Middle frontal gyrus (tissue), 1 donor: ENCODE data around the gene HAPLN1.
A peak's percentile ranks its signal among the peaks of the same experiment; 100 is the strongest.

Source experiments
- DNase-seq: peaks from one replicate; pipeline ENCODE4 v3.0.0-alpha.2; 2015; ENCODE audit warnings: low spot score; ENCODE audit errors: extremely low spot score

Gene HAPLN1

DNA sequence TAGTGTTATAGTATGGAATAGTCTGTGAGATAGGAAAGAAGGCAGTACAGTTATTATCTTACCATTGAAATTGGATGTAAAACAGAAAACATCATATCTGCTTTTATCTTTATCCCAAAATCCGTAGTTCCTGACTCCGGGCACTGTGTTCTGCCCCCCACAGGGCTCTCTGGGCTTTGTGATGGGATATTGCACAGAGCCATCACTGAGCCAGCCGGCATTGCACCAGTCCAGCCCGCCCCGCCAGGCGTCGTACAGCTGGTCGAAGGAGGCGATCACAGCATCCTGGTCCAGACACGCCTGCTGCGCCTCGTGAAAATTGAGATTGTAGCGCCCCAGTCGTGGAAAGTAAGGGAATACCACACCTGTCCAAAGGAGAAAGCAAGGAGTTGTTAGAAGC lies 76.4 kb downstream of the HAPLN1 start:
- DNase-seq: no peak

DNA sequence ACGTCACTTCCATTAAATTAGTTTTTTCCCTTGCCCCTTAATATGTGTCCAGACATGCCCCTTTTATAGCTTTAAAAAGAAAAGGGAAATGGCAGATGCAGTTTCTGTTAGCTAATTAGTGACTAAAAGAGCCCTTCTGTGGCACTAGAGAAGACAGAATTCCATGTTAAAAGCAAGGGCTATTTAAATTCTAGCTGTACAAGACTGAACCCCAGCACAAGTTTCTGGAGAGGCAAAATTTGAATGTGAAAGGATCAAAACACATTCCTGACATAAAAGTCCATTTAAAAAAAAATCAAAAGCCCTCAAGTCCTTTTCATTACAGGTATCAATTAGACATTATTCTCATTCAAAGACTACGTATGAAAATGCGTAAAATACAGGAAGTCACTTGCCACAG lies 78.7 kb downstream of the HAPLN1 start:
- DNase-seq: no peak

DNA sequence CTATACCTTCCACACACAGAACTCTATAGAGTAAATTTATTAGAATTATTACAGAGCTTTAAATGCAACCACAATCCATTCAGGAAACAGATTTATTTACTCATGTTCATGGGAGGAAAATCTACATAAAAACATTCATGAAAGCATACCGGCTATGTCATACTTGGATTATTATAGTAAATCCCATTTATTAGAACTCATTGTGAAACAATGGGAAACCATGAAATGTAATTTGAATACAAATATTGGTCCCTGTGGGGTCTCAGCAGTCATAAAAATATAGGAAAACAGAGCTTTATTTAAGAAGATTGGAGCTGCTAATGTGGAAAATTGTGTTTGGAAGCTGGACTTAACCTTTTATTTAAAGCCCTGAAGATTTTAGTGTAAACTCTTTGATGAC lies 80.7 kb downstream of the HAPLN1 start:
- DNase-seq: no peak

DNA sequence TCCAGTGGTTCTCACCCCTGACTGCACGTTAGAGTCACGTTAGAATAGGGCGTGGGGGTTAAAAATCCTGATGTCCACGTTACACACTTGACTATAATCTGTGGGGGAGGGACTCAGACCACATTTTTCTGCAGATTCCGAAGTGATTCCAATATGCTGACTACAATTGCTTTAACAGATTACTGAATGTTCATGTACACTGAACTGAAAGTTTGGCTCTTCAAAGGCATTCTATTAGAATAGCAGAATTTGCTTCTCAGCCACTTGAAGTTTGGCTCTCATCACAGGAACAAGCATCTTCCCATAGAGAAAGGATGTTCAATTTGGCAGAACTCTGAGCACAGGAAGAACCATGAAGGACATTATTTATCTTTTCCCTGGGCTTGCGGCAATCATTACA lies 84.5 kb downstream of the HAPLN1 start:
- no peak for DNase-seq

DNA sequence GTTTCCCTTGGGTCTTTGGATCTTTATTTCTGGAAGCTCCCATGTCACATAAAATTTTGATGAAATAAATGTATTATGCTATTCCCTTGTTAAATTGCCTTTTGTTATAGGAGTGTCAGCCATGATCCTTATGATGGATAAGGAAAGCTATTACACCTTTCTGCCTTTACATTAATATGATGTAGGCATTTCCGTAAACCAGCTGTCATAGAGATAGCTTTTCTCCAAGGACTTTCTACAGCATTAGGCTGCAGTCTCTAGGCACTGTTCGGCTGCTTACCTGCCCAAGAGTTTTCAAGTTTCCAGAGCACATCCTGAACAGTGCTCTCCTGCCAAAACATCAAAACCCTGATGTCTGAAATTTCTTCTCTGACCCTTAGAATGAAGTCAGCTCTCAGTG lies 87.4 kb downstream of the HAPLN1 start:
- DNase-seq: no peak

GRCh38 chr5:83632874-83633273 lies 87.8 kb downstream of the HAPLN1 start:
- DNase-seq: no peak

- DNase-seq: no peak
These were observed 92.3 kb downstream of the HAPLN1 start for GRCh38 chr5:83628360-83628759.

- DNase-seq: no peak
These were observed 105.8 kb downstream of the HAPLN1 start for GRCh38 chr5:83614841-83615240.

GRCh38 chr5:83608122-83608521 lies 112.5 kb downstream of the HAPLN1 start:
- peak; percentile 6 for DNase-seq

DNA sequence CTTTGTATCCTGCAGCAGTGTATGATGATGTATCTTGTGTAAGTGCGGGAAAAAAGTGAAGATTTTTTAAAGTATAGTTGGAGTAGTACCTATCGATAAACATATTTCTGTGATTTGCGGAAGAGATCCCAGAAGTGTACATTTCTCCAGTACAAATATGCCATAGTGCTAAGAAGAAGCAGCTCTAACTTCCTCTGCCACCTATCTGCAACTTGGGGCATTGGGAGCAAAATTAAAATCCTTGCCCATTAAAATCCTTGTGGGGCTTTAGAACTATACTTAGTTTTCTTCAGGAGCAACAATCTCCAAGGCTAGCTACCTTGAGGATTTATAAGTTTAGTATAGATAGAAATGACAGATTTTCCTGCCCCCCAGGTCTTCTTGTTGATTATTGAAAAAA lies 125.4 kb downstream of the HAPLN1 start:
- no peak for DNase-seq

GRCh38 chr5:83590966-83591365 lies 129.7 kb downstream of the HAPLN1 start:
- no peak for DNase-seq

DNA sequence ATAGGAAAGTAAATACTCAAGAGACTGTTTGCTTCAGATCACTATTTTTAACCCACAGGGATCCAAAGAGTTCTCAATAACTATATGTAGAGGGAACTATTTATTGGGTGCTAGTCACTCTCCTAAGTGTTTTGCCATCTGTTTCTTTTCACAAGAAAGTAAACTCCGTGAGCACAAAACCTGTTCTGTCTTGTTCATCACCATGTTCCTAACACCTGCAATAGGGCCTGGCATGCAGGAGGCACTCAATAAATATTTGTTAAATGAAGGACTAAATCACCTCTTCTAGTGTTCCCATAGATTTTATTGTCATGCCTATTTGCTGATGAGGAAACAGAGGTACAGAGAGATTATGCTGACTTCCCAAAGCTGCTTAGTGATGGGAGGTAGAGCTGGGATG lies 130.9 kb downstream of the HAPLN1 start:
- DNase-seq: no peak
